SK-N-SH (cell line): Measurements from ENCODE around the gene UBLCP1.

Source experiments
- POLR2AphosphoS5 ChIP-seq: IDR thresholded peaks from 2 replicates; pipeline ENCODE4 v1.6.1; 2012; ENCODE audit warnings: low read depth, low read length
- SMC3 ChIP-seq: IDR thresholded peaks from 2 replicates; pipeline ENCODE4 v1.6.1; 2012; ENCODE audit warnings: low read depth, low read length, improper control_type of control experiment

GRCh38 chr5:159215886-159216285, 47.2 kb upstream of the UBLCP1 start:
- TF ChIP-seq POLR2AphosphoS5 (no peak), SMC3 (no peak)
